ENCODE data around the gene KDM4C. TPM values are rescaled to one million over a fixed set of nuclear protein-coding genes. Genes with fewer than 3 reads are reported as not detected.

The KDM4C gene
- total and polyA plus RNA-seq, 2 of the 8 experiments (the other 6 are each of a cell fraction or from before 2014, with no cell fraction given): 13.0 to 26.1 TPM

DNA sequence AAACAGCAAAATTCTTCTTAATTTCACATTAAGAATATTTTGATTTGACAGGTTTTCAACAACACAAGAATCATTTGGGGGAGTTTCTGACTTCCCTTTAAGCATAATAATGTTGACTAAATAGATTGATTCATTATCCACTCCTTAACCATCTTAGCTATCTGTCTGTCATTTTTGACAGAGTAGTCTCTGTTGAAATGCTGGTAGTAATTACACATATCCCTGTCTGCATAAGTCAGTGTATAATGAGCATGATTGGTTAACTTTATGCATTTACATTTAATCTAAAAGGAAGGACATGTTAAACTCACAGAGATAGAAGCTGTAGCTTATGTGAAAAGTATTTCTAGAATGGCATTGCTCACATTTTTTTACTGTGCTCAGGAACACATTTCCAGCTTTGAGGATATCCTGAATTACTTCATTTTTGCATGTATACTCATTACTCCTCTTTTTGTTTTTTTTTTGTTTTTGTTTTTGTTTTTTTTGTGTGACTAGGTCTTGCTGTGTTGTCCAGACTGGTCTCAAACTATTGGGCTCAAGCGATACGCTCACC, 385.9 kb downstream of the KDM4C start:
- 96% methylated on average over 2 of the region's 2 CpGs; no CpG with 5 or more reads in 1 of the 2 experiments for WGBS, 2 experiments (ENCODE audit: extremely low coverage in 1 of 2, insufficient coverage in 1 of 2, insufficient read length in 1 of 2, insufficient replicate concordance in 2 of 2, low coverage in 1 of 2, low lambda C conversion rate in 2 of 2, missing lambda C conversion rate in 1 of 2)
- Histone ChIP-seq H3K27ac (ENCODE audit: low read depth, low read length) (no peak overlapping the region), H3K56ac (replicated peaks; ENCODE audit: insufficient read length, low read depth, low read length) (no peak overlapping the region), H4K20me1 (replicated peaks in 1 of 2; ENCODE audit: control insufficient read depth in 1 of 2, insufficient read depth in 2 of 2, low read length in 2 of 2) (no peaks in the 10 kb centered on the region), H3K79me1 (ENCODE audit: low read depth, low read length) (peaks cover 2% of the 10 kb centered on the region; the same call in 1 of the 2 replicates), H2BK12ac (ENCODE audit: low read depth, low read length) (no peak overlapping the region), H3K36me3 (ENCODE audit: control insufficient read depth in 2 of 4, insufficient read depth in 4 of 4, low read length in 3 of 4) (no peaks in the 10 kb centered on the region), H3K79me2 (ENCODE audit: control insufficient read depth in 1 of 2, insufficient read depth in 2 of 2, low read length in 2 of 2) (no peaks in the 10 kb centered on the region), H2AK5ac (ENCODE audit: low read depth, low read length) (no peak overlapping the region), H4K8ac (ENCODE audit: extremely low read depth, insufficient read depth, low read length) (no peak overlapping the region), H2AFZ (ENCODE audit: low read length) (no peak overlapping the region), H2BK20ac (ENCODE audit: low read length) (no peak overlapping the region), H3K18ac (ENCODE audit: extremely low read depth, low read length) (no peak overlapping the region), H3K4me1 (replicated peaks in 1 of 4; ENCODE audit: control insufficient read depth in 3 of 4, insufficient read depth in 4 of 4, low read length in 3 of 4) (peaks cover 0 to 3% (median 0%) of the 10 kb centered on the region in 4 experiments; a peak in 1 of 7 replicates), H3K9ac (replicated peaks in 1 of 4; ENCODE audit: extremely low read depth in 1 of 4, low read depth in 3 of 4, low read length in 3 of 4) (no peak overlapping the region), H3K14ac (ENCODE audit: insufficient read length) (no peak overlapping the region), H2BK120ac (replicated peaks; ENCODE audit: low read depth, low read length) (no peak overlapping the region), H2BK15ac (ENCODE audit: low read length) (no peak overlapping the region), H4K5ac (ENCODE audit: insufficient read length, low read depth, low read length) (no peak overlapping the region), H3K27me3 (replicated peaks in 1 of 4; ENCODE audit: control insufficient read depth in 3 of 4, extremely low read depth in 1 of 4, insufficient read depth in 3 of 4, low read length in 3 of 4) (no peaks in the 10 kb centered on the region), H3K23me2 (ENCODE audit: low read depth, low read length) (no peaks in the 10 kb centered on the region), H3K4me2 (ENCODE audit: insufficient read depth in 1 of 2, low read depth in 2 of 2, low read length in 2 of 2) (no peak overlapping the region), H3K23ac (ENCODE audit: insufficient read length) (no peak overlapping the region), H3K4ac (replicated peaks; ENCODE audit: insufficient read length, low read depth, low read length) (no peak overlapping the region), H3K9me3 (ENCODE audit: insufficient read depth in 2 of 2, low read depth in 1 of 2, low read length in 1 of 2) (no peaks in the 10 kb centered on the region), H4K91ac (replicated peaks; ENCODE audit: insufficient read length, low read length) (no peak overlapping the region), H3K4me3 (ENCODE audit: extremely low read depth in 1 of 4, insufficient read depth in 2 of 4, low read depth in 3 of 4, low read length in 4 of 4) (no peak overlapping the region), H2BK5ac (ENCODE audit: low read depth, low read length) (no peak overlapping the region)
- no peak for FAIRE-seq
- ChIA-PET POLR2A (ENCODE audit: partially characterized antibody) (no interaction called here), CTCF (ENCODE audit: partially characterized antibody) (interaction anchor here (0.6 to 1.6 kb wide), 3 partner anchors 29 to 217 kb away, joined by 3 to 4 read pairs (median 4); no protein-coding TSS in a partner anchor)
- DNase-seq (ENCODE audit: low read depth in 1 of 2, low spot score in 2 of 2): no peak
- TF ChIP-seq HDAC6 (IDR thresholded peaks at IDR 0.05; ENCODE audit: low read depth, low read length): no peak
- TF ChIP-seq EP300 (IDR thresholded peaks at IDR 0.05; ENCODE audit: borderline replicate concordance in 1 of 2, low read depth in 2 of 2, low read length in 2 of 2): no peak

Data from H1 (cell line).